Naive thymus-derived CD4-positive, alpha-beta T cell (primary cell): ENCODE measurements around the gene ITGAL. TPM values are rescaled to one million over a fixed set of nuclear protein-coding genes. Genes with fewer than 3 reads are reported as not detected.
"Not testable (repeated sequence)": the region's sequence is repeated elsewhere in the genome, so short reads cannot be mapped to it uniquely, and the experiment has no call there.

Experiments used
- ATAC-seq: fragments of 150-1000 bp; cut with Tn5 transposase; 2 replicates; pipeline ENCODE4 v1.10.0; 2021; ENCODE audit warnings: mild to moderate bottlenecking, moderate library complexity
- CTCF ChIA-PET: fragments of 350-600 bp; sonication (Branson Sonifier 250); formaldehyde crosslinking; loops from one replicate; lab custom pipeline; 2021; ENCODE audit warnings: antibody characterized with exemption; lab: Charles Lee
- POLR2A ChIA-PET: fragments of 350-600 bp; sonication (Branson Sonifier 250); formaldehyde crosslinking; loops from one replicate; lab custom pipeline; 2021; ENCODE audit warnings: antibody characterized with exemption, inconsistent platforms; lab: Charles Lee
- DNase-seq, 9 donors: peaks; one replicate each; pipeline versions ENCODE4 v3.0.0 to v3.0.0-alpha.2; 2020 to 2022; ENCODE audit warnings: mixed read lengths in 1 of 9
- H3K27ac ChIP-seq: one replicate; pipeline ENCODE4 v1.7.0; 2013; ENCODE audit warnings: mild to moderate bottlenecking, low read depth, low read length, moderate library complexity
- H3K27me3 ChIP-seq, 2 donors: one replicate each; pipeline ENCODE4 v1.7.0; 2013; ENCODE audit warnings: low read length in 2 of 2, mild to moderate bottlenecking in 2 of 2, moderate library complexity in 2 of 2; ENCODE audit not compliant: control insufficient read depth in 2 of 2, insufficient read depth in 2 of 2
- H3K36me3 ChIP-seq, 3 experiments: 1 replicate in 2 of 3; 2 replicates in 1 of 3; pipeline ENCODE4 v1.7.0; 2013; ENCODE audit warnings: low read length in 3 of 3, mild to moderate bottlenecking in 3 of 3, moderate library complexity in 1 of 3; ENCODE audit not compliant: insufficient read depth in 3 of 3, control insufficient read depth in 2 of 3
- H3K4me1 ChIP-seq, 2 donors: one replicate each; pipeline ENCODE4 v1.7.0; 2013; ENCODE audit warnings: low read length in 2 of 2, mild to moderate bottlenecking in 2 of 2, moderate library complexity in 1 of 2; ENCODE audit not compliant: control insufficient read depth in 2 of 2, insufficient read depth in 2 of 2
- H3K4me3 ChIP-seq: 2 replicates; pipeline ENCODE4 v1.7.0; 2013; ENCODE audit warnings: mild to moderate bottlenecking, low read length
- H3K9me3 ChIP-seq, 3 experiments: 1 replicate in 2 of 3; 2 replicates in 1 of 3; pipeline ENCODE4 v1.7.0; 2013; ENCODE audit warnings: low read length in 3 of 3; ENCODE audit not compliant: control insufficient read depth in 2 of 3
- H3K27ac Mint-ChIP-seq, 9 donors: one replicate each; pipeline ENCODE4 v1.8.0; 2020 to 2022; ENCODE audit warnings: mixed read lengths in 9 of 9, mild to moderate bottlenecking in 8 of 9, moderate library complexity in 5 of 9, inconsistent platforms in 2 of 9
- H3K27me3 Mint-ChIP-seq, 5 donors: one replicate each; pipeline ENCODE4 v1.8.0; 2021 to 2022; ENCODE audit warnings: mixed read lengths in 5 of 5, mild to moderate bottlenecking in 1 of 5
- H3K36me3 Mint-ChIP-seq, 5 donors: one replicate each; pipeline ENCODE4 v1.8.0; 2020 to 2022; ENCODE audit warnings: mixed read lengths in 5 of 5, mild to moderate bottlenecking in 3 of 5, inconsistent platforms in 1 of 5
- H3K4me1 Mint-ChIP-seq, 7 donors: one replicate each; pipeline ENCODE4 v1.8.0; 2020 to 2022; ENCODE audit warnings: mixed read lengths in 7 of 7, mild to moderate bottlenecking in 3 of 7, inconsistent platforms in 1 of 7
- H3K4me3 Mint-ChIP-seq, 10 donors: one replicate each; pipeline ENCODE4 v1.8.0; 2020 to 2022; ENCODE audit warnings: mild to moderate bottlenecking in 10 of 10, mixed read lengths in 10 of 10, moderate library complexity in 6 of 10, inconsistent platforms in 2 of 10
- H3K9me3 Mint-ChIP-seq, 11 donors: one replicate each; pipeline ENCODE4 v1.8.0; 2020 to 2022; ENCODE audit warnings: mixed read lengths in 11 of 11, mild to moderate bottlenecking in 4 of 11, inconsistent platforms in 1 of 11, moderate library complexity in 1 of 11
- intact Hi-C, 2 donors: fragments of 100-400 bp; cut with micrococcal nuclease; formaldehyde crosslinking; loops; one replicate each; pipeline ENCODE4 v1.15.1; 2023
- polyA plus RNA-seq, 2 donors: library from polyadenylated mRNA; unstranded; fragments of 300-500 nt; fragmentation: Illumina TruSeq; gene quantifications; one replicate each; pipeline ENCODE4 v1.2.3, GENCODE V29; 2021
- total RNA-seq, 6 experiments: library from RNA in 5 of 6; stranded (reverse) in 5 of 6; gene quantifications; 1 replicate in 5 of 6; 2 replicates in 1 of 6; pipeline ENCODE4 v1.2.3 and lab custom pipeline; 2021 to 2026

Gene ITGAL
- total and polyA plus RNA-seq, 7 experiments from 2014 or later = 110 to 629 (median 411) TPM

DNA sequence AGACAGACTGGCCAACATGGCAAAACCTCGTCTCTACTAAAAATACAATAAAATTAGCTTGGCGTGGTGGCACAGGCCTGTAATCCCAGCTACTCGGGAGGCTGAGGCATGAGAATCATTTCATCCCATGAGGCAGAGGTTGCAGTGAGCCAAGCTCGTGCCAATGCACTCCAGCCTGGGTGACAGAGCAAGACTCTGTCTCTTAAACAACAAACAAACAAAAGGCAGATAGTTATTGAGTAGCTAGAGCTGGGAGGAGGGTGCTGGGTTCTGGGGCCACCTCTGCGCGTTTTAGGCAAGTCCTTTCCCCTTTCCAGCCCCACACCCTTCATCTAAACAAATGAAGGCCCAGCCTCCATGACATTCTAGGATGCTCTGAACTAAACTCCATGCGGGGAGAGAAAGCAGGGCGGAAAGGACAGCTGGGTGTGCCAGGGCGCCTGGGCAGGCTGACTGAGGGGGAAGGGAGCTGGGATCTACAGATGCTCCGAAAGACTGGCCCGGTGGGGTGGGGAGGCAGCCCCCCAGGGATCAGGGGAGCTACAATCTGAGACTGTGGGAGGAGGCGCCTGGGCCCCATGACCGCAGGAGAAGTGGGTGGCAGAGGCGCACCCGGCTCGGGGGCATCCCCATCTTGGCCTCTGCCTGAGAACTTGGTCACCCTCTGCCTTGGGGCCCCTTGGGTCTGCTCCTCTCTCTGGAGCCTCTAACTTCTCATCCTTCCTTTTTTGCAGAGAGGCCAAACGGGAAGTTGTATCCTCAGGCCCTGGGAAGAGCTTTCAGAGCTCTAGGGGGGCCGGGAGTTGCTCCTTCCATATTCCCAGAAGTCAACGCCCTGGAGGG is 910 bp downstream of the ITGAL start:
- DNase-seq (peak in 2 of 9 donors; percentile 22 to 80), ATAC-seq (peak; percentile 54)
- H3K9me3 ChIP-seq = no peaks in the 10 kb centered on the region
- ChIA-PET POLR2A (interaction anchor here (0.7 to 12.3 kb wide), 20 partner anchors 9 to 408 kb away, joined by 3 to 374 read pairs (median 4); partner anchors contain the start of genes ALDOA, DCTPP1, SEPHS2 and SEPTIN1), CTCF (interaction anchor here (0.6 to 2.7 kb wide), 11 partner anchors 13 to 177 kb away, joined by 3 to 13 read pairs (median 4); partner anchors contain the start of genes DCTPP1 and PRR14)
- intact Hi-C loops = loop anchor here (1.0 to 2.0 kb wide), 2 partner anchors 24 to 53 kb away; partner anchors contain the start of gene ZNF768 (in 2 of the 2)
- no peaks in the 10 kb centered on the region for H3K27me3 Mint-ChIP-seq
- H3K4me1 ChIP-seq = peaks cover 65 to 69% of the 10 kb centered on the region in 2 donors
- H3K4me3 Mint-ChIP-seq = peak overlapping the region; percentile 83 to 100 (median 98)
- peak overlapping the region; percentile 88 to 98 (median 96) for H3K27ac Mint-ChIP-seq
- H3K9me3 Mint-ChIP-seq = no peaks in the 10 kb centered on the region
- H3K36me3 Mint-ChIP-seq = peaks cover 0 to 48% (median 22%) of the 10 kb centered on the region in 5 donors
- H3K4me1 Mint-ChIP-seq = peaks cover 52 to 83% (median 57%) of the 10 kb centered on the region in 7 donors
- H3K27ac ChIP-seq = peak overlapping the region; percentile 84
- no peaks in the 10 kb centered on the region for H3K27me3 ChIP-seq
- H3K36me3 ChIP-seq = peaks cover 5 to 27% (median 12%) of the 10 kb centered on the region in 3 experiments
- H3K4me3 ChIP-seq = peak overlapping the region; percentile 74

DNA sequence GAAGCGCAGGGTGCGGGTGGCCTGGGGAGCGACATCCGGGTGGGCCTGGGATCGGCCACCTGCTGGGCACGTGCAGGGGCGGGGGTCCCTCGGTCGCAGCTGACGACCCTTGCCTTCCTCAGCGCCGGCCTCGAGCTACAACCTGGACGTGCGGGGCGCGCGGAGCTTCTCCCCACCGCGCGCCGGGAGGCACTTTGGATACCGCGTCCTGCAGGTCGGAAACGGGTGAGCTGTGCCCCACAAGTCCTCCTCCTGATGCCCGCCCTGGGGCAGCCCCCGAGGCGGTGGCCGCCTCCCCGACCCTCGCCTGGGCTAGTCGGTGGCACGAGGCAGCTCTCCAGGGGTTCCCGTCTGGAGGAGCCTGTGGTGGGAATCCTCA is 1.5 kb downstream of the ITGAL start:
- Histone ChIP-seq H3K9me3 (no peaks in the 10 kb centered on the region), H3K4me3 (peak overlapping the region; percentile 74), H3K36me3 (peaks cover 8 to 32% (median 12%) of the 10 kb centered on the region in 3 experiments), H3K4me1 (peaks cover 69 to 70% of the 10 kb centered on the region in 2 donors), H3K27me3 (no peaks in the 10 kb centered on the region), H3K27ac (peak overlapping the region; percentile 84)
- DNase-seq (no peak), ATAC-seq (no peak)
- ChIA-PET CTCF (interaction anchor here (0.6 to 2.7 kb wide), 9 partner anchors 13 to 62 kb away, joined by 3 to 13 read pairs (median 4); partner anchors contain the start of gene DCTPP1), POLR2A (interaction anchor here (0.7 to 12.3 kb wide), 15 partner anchors 10 to 409 kb away, joined by 3 to 374 read pairs (median 7); partner anchors contain the start of genes ALDOA, DCTPP1, SEPHS2 and SEPTIN1)
- Mint-ChIP-seq H3K9me3 (no peaks in the 10 kb centered on the region), H3K27ac (peak overlapping the region in 8 of 9 donors; percentile 88 to 98 (median 92)), H3K36me3 (peaks cover 0 to 51% (median 28%) of the 10 kb centered on the region in 5 donors), H3K4me3 (peak overlapping the region; percentile 83 to 100 (median 98)), H3K4me1 (peaks cover 57 to 87% (median 61%) of the 10 kb centered on the region in 7 donors), H3K27me3 (no peaks in the 10 kb centered on the region)
- intact Hi-C loops = no loop called here

DNA sequence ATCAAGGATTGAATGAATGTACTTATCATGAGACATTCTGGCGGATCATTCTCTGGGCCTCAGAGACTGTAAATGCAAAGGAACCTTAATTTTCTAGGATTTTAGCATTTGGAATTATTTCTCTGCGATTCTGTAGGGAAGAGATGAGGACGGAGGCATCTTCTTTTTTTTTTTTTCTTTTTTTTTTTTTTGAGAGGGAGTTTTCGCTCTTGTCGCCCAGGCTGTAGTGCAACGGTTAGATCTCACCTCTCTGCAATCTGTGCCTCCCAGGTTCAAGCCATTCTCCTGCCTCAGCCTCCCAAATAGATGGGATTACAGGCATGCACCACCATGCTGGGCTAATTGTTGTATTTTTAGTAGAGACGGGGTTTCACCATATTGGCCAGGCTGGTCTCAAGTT is 2.1 kb downstream of the ITGAL start:
- intact Hi-C loops = no loop called here
- Histone ChIP-seq H3K27ac (peak overlapping the region; percentile 84), H3K4me1 (peaks cover 63 to 68% of the 10 kb centered on the region in 2 donors), H3K4me3 (peak overlapping the region; percentile 74), H3K27me3 (no peaks in the 10 kb centered on the region), H3K36me3 (peaks cover 11 to 38% (median 12%) of the 10 kb centered on the region in 3 experiments), H3K9me3 (no peaks in the 10 kb centered on the region)
- Mint-ChIP-seq H3K27ac (peak overlapping the region; percentile 60 to 93 (median 86)), H3K9me3 (no peaks in the 10 kb centered on the region), H3K36me3 (peaks cover 0 to 51% (median 28%) of the 10 kb centered on the region in 5 donors), H3K4me1 (peaks cover 54 to 84% (median 60%) of the 10 kb centered on the region in 7 donors), H3K4me3 (peak overlapping the region; percentile 79 to 100 (median 88)), H3K27me3 (no peaks in the 10 kb centered on the region)
- ATAC-seq (no peak), DNase-seq (no peak)
- ChIA-PET POLR2A (interaction anchor here (0.7 to 12.3 kb wide), 5 partner anchors 9 to 109 kb away, joined by 3 to 374 read pairs (median 9); partner anchors contain the start of genes DCTPP1 and SEPHS2), CTCF (interaction anchor here (1.0 to 1.4 kb wide), 2 partner anchors 12 to 16 kb away, joined by 3 read pairs; no protein-coding TSS in a partner anchor)

DNA sequence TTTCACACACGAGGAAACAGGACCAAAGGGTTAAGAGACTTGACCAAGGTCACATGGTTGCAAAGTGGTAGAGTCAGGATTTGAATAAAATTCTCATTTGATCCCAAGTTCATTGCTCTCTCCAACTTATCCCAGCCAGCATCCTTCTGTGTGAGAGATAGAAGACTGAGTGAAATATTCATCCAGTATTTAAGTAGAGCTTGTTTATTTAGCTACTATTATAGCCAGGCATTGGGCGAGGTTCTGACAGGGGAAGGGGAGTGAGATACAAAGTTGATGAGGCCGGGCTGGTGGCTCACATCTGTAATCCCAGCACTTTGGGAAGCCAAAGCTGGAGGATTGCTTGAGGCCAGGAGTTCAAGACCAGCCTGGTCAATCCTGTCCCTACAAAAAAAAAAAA is 4.4 kb downstream of the ITGAL start:
- peak overlapping the region; percentile 45 for H3K27ac ChIP-seq
- no peak for DNase-seq
- ChIA-PET CTCF (interaction anchor here (0.7 to 1.1 kb wide), 5 partner anchors 10 to 156 kb away, joined by 3 to 4 read pairs (median 3); no protein-coding TSS in a partner anchor), POLR2A (interaction anchor here (0.6 to 12.3 kb wide), 10 partner anchors 9 to 95 kb away, joined by 3 to 374 read pairs (median 4); partner anchors contain the start of genes SEPHS2 and ZNF688)
- H3K4me1 ChIP-seq = peaks cover 42 to 59% of the 10 kb centered on the region in 2 donors
- no peaks in the 10 kb centered on the region for H3K9me3 ChIP-seq
- Mint-ChIP-seq H3K27ac (peak overlapping the region; percentile 60 to 92 (median 85)), H3K36me3 (peaks cover 8 to 65% (median 28%) of the 10 kb centered on the region in 5 donors), H3K27me3 (no peaks in the 10 kb centered on the region), H3K4me3 (peak overlapping the region in 7 of 10 donors; percentile 1 to 74 (median 39)), H3K9me3 (no peaks in the 10 kb centered on the region), H3K4me1 (peaks cover 49 to 75% (median 66%) of the 10 kb centered on the region in 7 donors)
- peaks cover 18 to 61% (median 33%) of the 10 kb centered on the region in 3 experiments for H3K36me3 ChIP-seq
- no peaks in the 10 kb centered on the region for H3K27me3 ChIP-seq
- no peak for ATAC-seq
- intact Hi-C loops = no loop called here
- no peak overlapping the region for H3K4me3 ChIP-seq

DNA sequence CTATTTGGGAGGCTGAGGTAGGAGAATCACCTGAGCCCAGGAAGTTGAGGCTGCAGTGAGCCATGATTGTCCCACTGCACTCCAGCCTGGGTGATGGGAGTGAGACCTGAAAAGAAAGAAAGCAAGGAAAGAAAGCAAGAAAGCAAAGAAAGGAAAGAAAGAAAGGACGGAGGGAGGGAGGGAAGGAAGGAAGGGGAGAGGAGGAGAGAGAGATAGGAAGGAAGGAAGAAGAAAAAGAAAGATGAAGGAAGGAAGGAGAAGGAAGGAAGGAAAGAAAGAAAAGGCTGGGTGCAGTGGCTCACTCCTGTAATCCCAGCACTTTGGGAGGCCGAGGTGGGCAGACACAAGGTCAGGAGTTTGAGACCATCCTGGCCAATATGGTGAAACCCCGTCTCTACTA is 5.2 kb downstream of the ITGAL start:
- H3K9me3 ChIP-seq, H3K27me3 Mint-ChIP-seq, intact Hi-C loops, DNase-seq, H3K9me3 Mint-ChIP-seq, ATAC-seq, H3K4me3 ChIP-seq, H3K27me3 ChIP-seq: not testable (repeated sequence)
- peaks cover 18 to 69% (median 41%) of the 10 kb centered on the region in 3 experiments for H3K36me3 ChIP-seq
- peaks cover 48 to 74% (median 64%) of the 10 kb centered on the region in 7 donors for H3K4me1 Mint-ChIP-seq
- ChIA-PET CTCF (interaction anchor here (0.7 to 1.1 kb wide), 4 partner anchors 20 to 155 kb away, joined by 3 to 4 read pairs (median 3); no protein-coding TSS in a partner anchor), POLR2A (interaction anchor here (0.6 to 12.3 kb wide), 5 partner anchors 8 to 37 kb away, joined by 3 to 374 read pairs (median 5); partner anchors contain the start of gene SEPHS2)
- H3K4me3 Mint-ChIP-seq = peak overlapping the region in 5 of 10 donors; percentile 2 to 74 (median 37)
- peaks cover 12 to 63% (median 33%) of the 10 kb centered on the region in 5 donors for H3K36me3 Mint-ChIP-seq
- H3K27ac ChIP-seq = peak overlapping the region; percentile 45
- peak overlapping the region; percentile 60 to 92 (median 85) for H3K27ac Mint-ChIP-seq
- peaks cover 38 to 64% of the 10 kb centered on the region in 2 donors for H3K4me1 ChIP-seq
